Kidney (tissue), 14 donors: ENCODE measurements around the gene XPR1. TPM values are rescaled to one million over a fixed set of nuclear protein-coding genes. Genes with fewer than 3 reads are reported as not detected.

Source experiments
- DNase-seq, 5 donors: peaks; one replicate each; pipeline ENCODE4 v3.0.0-alpha.2; 2013 to 2020
- FAIRE-seq: peaks from 2 replicates; lab custom pipeline; 2012; peaks lifted over from hg19 to GRCh38; lab: Jason Lieb, UNC
- H3K27ac ChIP-seq, 2 donors: one replicate each; pipeline ENCODE4 v1.7.0; 2013; ENCODE audit warnings: low read depth in 2 of 2, low read length in 2 of 2, inconsistent platforms in 1 of 2
- H3K27me3 ChIP-seq: one replicate; pipeline ENCODE4 v1.7.1; 2013; ENCODE audit warnings: low read length, inconsistent platforms; ENCODE audit not compliant: control insufficient read depth, insufficient read depth
- H3K36me3 ChIP-seq, 3 donors: one replicate each; pipeline versions ENCODE4 v1.7.0 to v1.7.1; 2013; ENCODE audit warnings: low read length in 3 of 3, control low read depth in 1 of 3, inconsistent platforms in 1 of 3; ENCODE audit not compliant: insufficient read depth in 3 of 3, control insufficient read depth in 2 of 3
- H3K4me1 ChIP-seq, 3 donors: one replicate each; pipeline versions ENCODE4 v1.7.0 to v1.7.1; 2013; ENCODE audit warnings: low read length in 3 of 3, inconsistent platforms in 1 of 3, low read depth in 1 of 3; ENCODE audit not compliant: control insufficient read depth in 2 of 3, insufficient read depth in 2 of 3
- H3K4me3 ChIP-seq, 3 donors: one replicate each; pipeline versions ENCODE4 v1.7.0 to v1.8.1; 2013; ENCODE audit warnings: low read length in 3 of 3, control low read depth in 1 of 3, inconsistent platforms in 1 of 3
- H3K9ac ChIP-seq, 3 donors: one replicate each; pipeline versions ENCODE4 v1.7.0 to v1.7.1; 2013; ENCODE audit warnings: low read length in 3 of 3, control low read depth in 1 of 3, inconsistent platforms in 1 of 3
- H3K9me3 ChIP-seq, 3 donors: one replicate each; pipeline versions ENCODE4 v1.7.0 to v1.7.1; 2013; ENCODE audit warnings: low read length in 3 of 3, control low read depth in 1 of 3, inconsistent platforms in 1 of 3; ENCODE audit not compliant: control insufficient read depth in 2 of 3, insufficient read depth in 1 of 3
- intact Hi-C: fragments of 100-400 bp; cut with DNase I; formaldehyde crosslinking; loops from one replicate; pipeline ENCODE4 v1.11.1; 2022
- polyA plus RNA-seq: library from polyadenylated mRNA; stranded (reverse); fragments of 350-450 nt; fragmentation: Illumina TruSeq; extraction: RNeasy Lipid Tissue Mini Kit (QIAGEN cat#74804); gene quantifications from one replicate; pipeline ENCODE4 v1.2.3, GENCODE V29; 2014; ENCODE audit warnings: low read depth, low replicate concordance; ENCODE audit not compliant: insufficient read depth
- total RNA-seq: library from RNA; stranded (reverse); fragmentation: NEBNext Ultra II Directional; extraction: Animal tissue kit (Norgen Biotek cat#: 25700); gene quantifications from one replicate; pipeline ENCODE4 v1.2.1, GENCODE V29; 2021
- TF ChIP-seq, protein P1 (sequence below): IDR thresholded peaks from 3 replicates; pipeline ENCODE4 v1.5.1; 2012; ENCODE audit warnings: mild to moderate bottlenecking, moderate library complexity, borderline replicate concordance; ENCODE audit not compliant: insufficient read depth; ENCODE audit errors: extremely low read depth
- donor health status: control.
- donor health status: control.
- donor health status: control.
- donor health status: control.
- donor health status: control.
- donor health status: DM: yes; HTN: yes; CAD: no.
- donor health status: Normal renal cell carcinoma (clear cell type).

XPR1 gene
- total and polyA plus RNA-seq, 2 donors from 2014 or later: 10.9 to 33.5 TPM

DNA sequence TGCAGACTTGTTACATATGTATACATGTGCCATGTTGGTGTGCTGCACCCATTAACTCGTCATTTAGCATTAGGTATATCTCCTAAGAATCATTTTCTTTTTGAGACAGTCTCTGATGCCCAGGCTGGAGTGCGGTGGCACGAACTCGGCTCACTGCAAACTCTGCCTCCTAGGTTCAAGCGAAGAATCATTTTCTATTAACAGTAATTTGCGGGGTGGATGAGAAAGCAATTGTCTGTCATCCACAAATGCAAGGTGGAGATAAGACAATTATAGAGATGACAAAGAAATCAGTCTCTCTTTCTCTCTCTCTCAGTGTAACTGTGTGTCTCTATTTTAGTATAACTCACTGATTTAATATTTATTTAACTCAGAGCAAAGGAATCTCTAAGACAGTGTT lies 149.9 kb downstream of the XPR1 start:
- Histone ChIP-seq H3K9ac (no peak overlapping the region), H3K36me3 (no peaks in the 10 kb centered on the region), H3K27ac (no peak overlapping the region), H3K4me1 (no peaks in the 10 kb centered on the region), H3K4me3 (no peak overlapping the region), H3K27me3 (no peaks in the 10 kb centered on the region), H3K9me3 (no peaks in the 10 kb centered on the region)
- DNase-seq: no peak
- TF ChIP-seq, protein P1, sequence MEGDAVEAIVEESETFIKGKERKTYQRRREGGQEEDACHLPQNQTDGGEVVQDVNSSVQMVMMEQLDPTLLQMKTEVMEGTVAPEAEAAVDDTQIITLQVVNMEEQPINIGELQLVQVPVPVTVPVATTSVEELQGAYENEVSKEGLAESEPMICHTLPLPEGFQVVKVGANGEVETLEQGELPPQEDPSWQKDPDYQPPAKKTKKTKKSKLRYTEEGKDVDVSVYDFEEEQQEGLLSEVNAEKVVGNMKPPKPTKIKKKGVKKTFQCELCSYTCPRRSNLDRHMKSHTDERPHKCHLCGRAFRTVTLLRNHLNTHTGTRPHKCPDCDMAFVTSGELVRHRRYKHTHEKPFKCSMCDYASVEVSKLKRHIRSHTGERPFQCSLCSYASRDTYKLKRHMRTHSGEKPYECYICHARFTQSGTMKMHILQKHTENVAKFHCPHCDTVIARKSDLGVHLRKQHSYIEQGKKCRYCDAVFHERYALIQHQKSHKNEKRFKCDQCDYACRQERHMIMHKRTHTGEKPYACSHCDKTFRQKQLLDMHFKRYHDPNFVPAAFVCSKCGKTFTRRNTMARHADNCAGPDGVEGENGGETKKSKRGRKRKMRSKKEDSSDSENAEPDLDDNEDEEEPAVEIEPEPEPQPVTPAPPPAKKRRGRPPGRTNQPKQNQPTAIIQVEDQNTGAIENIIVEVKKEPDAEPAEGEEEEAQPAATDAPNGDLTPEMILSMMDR: no peak
- no peak for FAIRE-seq
- intact Hi-C loops: no loop called here

DNA sequence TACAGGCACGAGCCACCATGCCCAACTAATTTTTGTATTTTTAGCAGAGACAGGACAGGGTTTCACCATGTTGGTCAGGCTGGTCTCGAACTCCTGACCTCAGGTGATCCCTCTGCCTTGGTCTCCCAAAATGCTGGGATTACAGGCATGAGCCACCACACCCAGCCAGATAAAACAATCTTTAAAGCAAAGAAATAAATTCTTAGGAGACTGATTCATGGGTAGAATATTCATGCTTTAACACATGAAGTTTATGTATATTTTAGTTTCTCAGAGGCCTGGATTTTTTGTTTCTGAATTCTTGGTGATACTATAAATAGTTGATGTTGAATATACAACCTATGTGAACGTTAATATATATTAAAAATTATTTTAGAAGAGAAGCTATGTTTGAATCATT lies 153.5 kb downstream of the XPR1 start:
- Histone ChIP-seq H3K4me1 (no peaks in the 10 kb centered on the region), H3K27ac (no peak overlapping the region), H3K36me3 (peaks cover 0 to 4% (median 0%) of the 10 kb centered on the region in 3 donors), H3K9me3 (no peaks in the 10 kb centered on the region), H3K27me3 (no peaks in the 10 kb centered on the region), H3K4me3 (no peak overlapping the region), H3K9ac (no peak overlapping the region)
- intact Hi-C loops: no loop called here
- DNase-seq (no peak), FAIRE-seq (no peak)
- TF ChIP-seq, protein P1: no peak

DNA sequence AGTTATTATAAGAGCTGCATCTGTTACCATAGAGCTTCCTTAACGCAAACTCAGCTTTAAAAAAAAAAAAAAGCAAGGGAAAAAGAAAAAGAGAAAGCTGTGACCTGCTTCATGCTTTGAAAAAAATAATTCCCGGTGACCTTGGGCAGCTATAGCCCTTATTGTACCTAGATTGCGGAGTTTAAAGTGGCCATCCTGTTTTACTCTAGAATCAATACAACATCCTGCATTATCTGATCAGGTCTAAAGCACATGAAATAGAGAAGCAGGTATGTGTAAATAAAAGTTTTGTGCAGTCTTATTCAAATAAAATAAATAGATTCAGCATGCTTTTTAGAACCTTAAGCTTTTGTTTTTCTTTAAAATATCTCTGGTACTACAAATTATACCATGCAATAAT lies 154.1 kb downstream of the XPR1 start:
- intact Hi-C loops: no loop called here
- FAIRE-seq: no peak

More for the DNA sequence above, 154.1 kb downstream of the XPR1 start:
- Histone ChIP-seq H3K9ac (no peak overlapping the region), H3K27ac (no peak overlapping the region), H3K4me3 (no peak overlapping the region), H3K27me3 (no peaks in the 10 kb centered on the region), H3K36me3 (peaks cover 0 to 4% (median 0%) of the 10 kb centered on the region in 3 donors), H3K4me1 (no peaks in the 10 kb centered on the region), H3K9me3 (no peaks in the 10 kb centered on the region)
- DNase-seq: no peak
- TF ChIP-seq, protein P1: no peak
